Fibroblast of lung (primary cell): Measurements from ENCODE around the gene FBLN2.

ENCODE experiments used
- CTCF ChIP-seq, 2 donors: IDR thresholded peaks in 1 of 2; conservative IDR thresholded peaks in 1 of 2; 1 replicate in 1 of 2; 2 replicates in 1 of 2; pipeline ENCODE4 v1.5.1; 2011 to 2012; ENCODE audit warnings: low read length in 2 of 2, control low read depth in 1 of 2, inconsistent platforms in 1 of 2, low read depth in 1 of 2, mild to moderate bottlenecking in 1 of 2
- EZH2 ChIP-seq: IDR thresholded peaks from 2 replicates; pipeline ENCODE4 v1.5.1; 2012; ENCODE audit warnings: low read length, control low read depth, mild to moderate bottlenecking; ENCODE audit errors: missing control alignments

- TF ChIP-seq EZH2 = no peak
- TF ChIP-seq CTCF (conservative IDR thresholded peaks at IDR 0.05 in 1 of 2, IDR thresholded peaks at IDR 0.05 in 1 of 2; ENCODE audit: low read depth in 1 of 2, low read length in 2 of 2) = no peak
Observed at GRCh38 chr3:13666227-13666619, 117.3 kb downstream of the FBLN2 start.
